ENCODE measurements around the gene HTR3B. TPM values are rescaled to one million over a fixed set of nuclear protein-coding genes. Genes with fewer than 3 reads are reported as not detected.
A peak's percentile ranks its signal among the peaks of the same experiment; 100 is the strongest.

The HTR3B gene
- total RNA-seq, 1 experiment from 2014 or later = not detected

DNA sequence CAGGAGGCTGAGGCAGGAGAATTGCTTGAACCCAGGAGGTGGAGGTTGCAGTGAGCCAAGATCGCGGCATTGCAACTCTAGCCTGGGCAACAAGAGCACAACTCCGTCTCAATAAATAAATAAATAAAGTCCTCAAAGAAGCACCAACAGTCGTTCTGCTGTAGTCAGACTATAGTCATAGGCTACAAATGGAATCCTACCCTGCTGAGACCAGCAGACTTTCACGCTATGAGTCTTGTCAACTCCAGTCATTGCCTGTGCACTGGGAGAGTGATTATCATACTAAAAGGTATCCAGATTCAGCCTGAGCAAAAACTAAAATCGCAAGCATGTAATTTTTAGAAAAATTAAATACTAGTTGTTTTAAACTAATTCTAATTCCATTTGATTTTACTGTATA is 48.8 kb upstream of the HTR3B start:
- no peak overlapping the region for H3K14ac ChIP-seq (ENCODE audit: insufficient read depth, low read length)
- H3T11ph ChIP-seq (ENCODE audit: low read length) = no peak overlapping the region
- no peak overlapping the region for H2BK5ac ChIP-seq (ENCODE audit: insufficient read length, low read length)
- H3K23ac ChIP-seq (ENCODE audit: insufficient read length, low read depth, low read length) = no peak overlapping the region
- H3K9ac ChIP-seq (ENCODE audit: extremely low read depth, insufficient read length, low read length) = no peak overlapping the region
- H4K8ac ChIP-seq (replicated peaks; ENCODE audit: insufficient read length, low read depth, low read length) = no peak overlapping the region
- H3K18ac ChIP-seq (ENCODE audit: insufficient read length, low read depth, low read length) = no peak overlapping the region
- TF ChIP-seq, protein P1, sequence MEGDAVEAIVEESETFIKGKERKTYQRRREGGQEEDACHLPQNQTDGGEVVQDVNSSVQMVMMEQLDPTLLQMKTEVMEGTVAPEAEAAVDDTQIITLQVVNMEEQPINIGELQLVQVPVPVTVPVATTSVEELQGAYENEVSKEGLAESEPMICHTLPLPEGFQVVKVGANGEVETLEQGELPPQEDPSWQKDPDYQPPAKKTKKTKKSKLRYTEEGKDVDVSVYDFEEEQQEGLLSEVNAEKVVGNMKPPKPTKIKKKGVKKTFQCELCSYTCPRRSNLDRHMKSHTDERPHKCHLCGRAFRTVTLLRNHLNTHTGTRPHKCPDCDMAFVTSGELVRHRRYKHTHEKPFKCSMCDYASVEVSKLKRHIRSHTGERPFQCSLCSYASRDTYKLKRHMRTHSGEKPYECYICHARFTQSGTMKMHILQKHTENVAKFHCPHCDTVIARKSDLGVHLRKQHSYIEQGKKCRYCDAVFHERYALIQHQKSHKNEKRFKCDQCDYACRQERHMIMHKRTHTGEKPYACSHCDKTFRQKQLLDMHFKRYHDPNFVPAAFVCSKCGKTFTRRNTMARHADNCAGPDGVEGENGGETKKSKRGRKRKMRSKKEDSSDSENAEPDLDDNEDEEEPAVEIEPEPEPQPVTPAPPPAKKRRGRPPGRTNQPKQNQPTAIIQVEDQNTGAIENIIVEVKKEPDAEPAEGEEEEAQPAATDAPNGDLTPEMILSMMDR (conservative IDR thresholded peaks at IDR 0.05) = no peak
- WGBS (ENCODE audit: extremely low coverage, insufficient read length, low lambda C conversion rate) = no CpG with 5 or more reads among the region's 6 CpGs
- DNase-seq = no peak
- Mint-ChIP-seq H3K9me3 (peaks cover 0 to 3% of the 10 kb centered on the region in 2 experiments; a peak in 3 of 5 replicates), H3K27ac (peak overlapping the region; percentile 22 to 92 (median 65); a peak in 2 of 7 replicates), H3K36me3 (ENCODE audit: insufficient read depth in 1 of 3, low read depth in 3 of 3) (peaks cover 20 to 40% (median 23%) of the 10 kb centered on the region in 3 experiments), H3K27me3 (ENCODE audit: low read depth) (no peaks in the 10 kb centered on the region), H3K4me1 (peaks cover 55 to 60% of the 10 kb centered on the region in 2 experiments), H3K4me3 (no peak overlapping the region)
- no peak overlapping the region for H2BK20ac ChIP-seq (ENCODE audit: low read depth, low read length, poor library complexity, severe bottlenecking)
- H3K4me1 ChIP-seq (ENCODE audit: insufficient read depth, low read length) = peaks cover 2% of the 10 kb centered on the region; the same call in 1 of the 2 replicates
- no peaks in the 10 kb centered on the region for H3K9me3 ChIP-seq (ENCODE audit: control insufficient read depth, low read depth, low read length)
- H2BK12ac ChIP-seq (ENCODE audit: insufficient read length, low read depth, low read length) = no peak overlapping the region
- no peak overlapping the region for H2BK15ac ChIP-seq (ENCODE audit: low read depth, low read length)
- no peaks in the 10 kb centered on the region for H3K23me2 ChIP-seq (ENCODE audit: insufficient read length, low read depth, low read length, poor library complexity, severe bottlenecking)
- H3K56ac ChIP-seq (ENCODE audit: insufficient read length, low read depth, low read length) = no peak overlapping the region
- H4K91ac ChIP-seq (ENCODE audit: insufficient read length, low read depth, low read length) = no peak overlapping the region
- H2AK5ac ChIP-seq (ENCODE audit: insufficient read length, low read length) = no peak overlapping the region
- H3K79me2 ChIP-seq (ENCODE audit: insufficient read depth, low read length) = peaks cover 14% of the 10 kb centered on the region; the same call in 1 of the 2 replicates
- no peaks in the 10 kb centered on the region for H4K20me1 ChIP-seq (ENCODE audit: control insufficient read depth, insufficient read depth, insufficient read length)
- H3K27ac ChIP-seq (ENCODE audit: insufficient read length, low read depth, low read length) = no peak overlapping the region
- H3K4ac ChIP-seq (ENCODE audit: low read depth, low read length) = no peak overlapping the region
- no peak overlapping the region for H2AFZ ChIP-seq (ENCODE audit: low read length)
- H2BK120ac ChIP-seq (ENCODE audit: low read depth, low read length, poor library complexity, severe bottlenecking) = no peak overlapping the region
- H4K5ac ChIP-seq (ENCODE audit: insufficient read length, low read depth, low read length) = no peak overlapping the region
- no peak overlapping the region for H3K4me2 ChIP-seq (ENCODE audit: insufficient read depth, insufficient read length, low read length)
- H3K27me3 ChIP-seq (ENCODE audit: insufficient read depth, low read length) = no peaks in the 10 kb centered on the region
- peaks cover 4% of the 10 kb centered on the region for H3K79me1 ChIP-seq (ENCODE audit: insufficient read depth, low read depth, low read length, poor library complexity, severe bottlenecking)
